Caco-2 (cell line): ENCODE results near the gene PLSCR2. TPM values are rescaled to one million over a fixed set of nuclear protein-coding genes. Genes with fewer than 3 reads are reported as not detected.

ENCODE experiments used
- Bru-seq: library from RNA; stranded (reverse); fragments of 400-500 nt; gene quantifications from one replicate; lab custom pipeline; 2021; lab: Mats Ljungman, UMichigan
- BruChase-seq, 2 experiments: library from RNA; stranded (reverse); fragments of 400-500 nt; gene quantifications; one replicate each; lab custom pipeline; 2021; lab: Mats Ljungman, UMichigan
- BruUV-seq: library from RNA; stranded (reverse); fragments of 400-500 nt; replicated peaks from 2 replicates; lab custom pipeline; 2021; lab: Mats Ljungman, UMichigan
- CTCF ChIA-PET: fragments of 300-600 bp; sonication (Branson Sonifier 250); formaldehyde crosslinking; loops from one replicate; lab custom pipeline; 2022; ENCODE audit warnings: antibody characterized with exemption; lab: Charles Lee
- POLR2A ChIA-PET: fragments of 300-600 bp; sonication (Branson Sonifier 250); formaldehyde crosslinking; loops from one replicate; lab custom pipeline; 2022; ENCODE audit warnings: antibody characterized with exemption; lab: Charles Lee
- DNase-seq, 2 experiments: peaks; one replicate each; pipeline versions ENCODE4 v3.0.0 to v3.0.0-alpha.2; 2020 to 2022
- H3K27me3 ChIP-seq: replicated peaks from 2 replicates; pipeline ENCODE4 v1.6.0; 2011; ENCODE audit warnings: low read length; ENCODE audit not compliant: control insufficient read depth, insufficient read depth
- H3K36me3 ChIP-seq: 2 replicates; pipeline ENCODE4 v1.5.1; 2011; ENCODE audit warnings: low read length; ENCODE audit not compliant: control insufficient read depth, insufficient read depth
- H3K4me1 ChIP-seq: fragments of 250-450 bp; sonication (Bioruptor Pico); 2 replicates; pipeline ENCODE4 v1.5.1; 2020; ENCODE audit warnings: mild to moderate bottlenecking
- H3K4me3 ChIP-seq: 2 replicates; pipeline ENCODE4 v1.5.1; 2011; ENCODE audit warnings: low read depth, mild to moderate bottlenecking, control low read depth, low read length
- H3K9me3 ChIP-seq: fragments of 250-450 bp; sonication (Bioruptor Pico); 2 replicates; pipeline ENCODE4 v1.5.1; 2020; ENCODE audit warnings: mild to moderate bottlenecking, moderate library complexity
- H3K27ac Mint-ChIP-seq: one replicate; pipeline ENCODE4 v1.8.0; 2022; ENCODE audit warnings: mixed read lengths; ENCODE audit not compliant: unreplicated experiment
- H3K27me3 Mint-ChIP-seq: one replicate; pipeline ENCODE4 v1.8.0; 2022; ENCODE audit warnings: mixed read lengths; ENCODE audit not compliant: insufficient read depth, unreplicated experiment
- H3K36me3 Mint-ChIP-seq: one replicate; pipeline ENCODE4 v1.8.0; 2022; ENCODE audit warnings: mild to moderate bottlenecking, mixed read lengths; ENCODE audit not compliant: insufficient read depth, unreplicated experiment
- H3K4me1 Mint-ChIP-seq: one replicate; pipeline ENCODE4 v1.8.0; 2022; ENCODE audit warnings: low read depth, mixed read lengths; ENCODE audit not compliant: unreplicated experiment
- H3K4me3 Mint-ChIP-seq: one replicate; pipeline ENCODE4 v1.8.0; 2022; ENCODE audit warnings: mild to moderate bottlenecking, moderate library complexity, mixed read lengths; ENCODE audit not compliant: unreplicated experiment
- H3K9me3 Mint-ChIP-seq: one replicate; pipeline ENCODE4 v1.8.0; 2022; ENCODE audit warnings: mixed read lengths; ENCODE audit not compliant: unreplicated experiment
- intact Hi-C: fragments of 100-400 bp; cut with micrococcal nuclease; formaldehyde crosslinking; loops from one replicate; pipeline ENCODE4 v1.10.0; 2022; ENCODE audit not compliant: unreplicated experiment
- long read RNA-seq: library from polyadenylated mRNA; stranded (forward); transcript quantifications from one replicate; pipeline ENCODE4 v2.0.0, GENCODE V29; 2022
- total RNA-seq: library from RNA; stranded (reverse); gene quantifications from 2 replicates; pipeline ENCODE4 v1.2.3, GENCODE V29; 2022
- TF ChIP-seq, protein P1 (sequence below), 2 experiments: fragments of 200-600 bp in 1 of 2; IDR thresholded peaks; 1 replicate in 1 of 2; 2 replicates in 1 of 2; pipeline versions ENCODE4 v1.5.1 to v1.8.0; 2011 to 2022; ENCODE audit warnings: antibody characterized with exemption in 1 of 2, control low read depth in 1 of 2, inconsistent platforms in 1 of 2, low read depth in 1 of 2, low read length in 1 of 2, mild to moderate bottlenecking in 1 of 2, moderate library complexity in 1 of 2; ENCODE audit not compliant: insufficient read depth in 1 of 2, severe bottlenecking in 1 of 2, unreplicated experiment in 1 of 2

Gene PLSCR2, protein sequence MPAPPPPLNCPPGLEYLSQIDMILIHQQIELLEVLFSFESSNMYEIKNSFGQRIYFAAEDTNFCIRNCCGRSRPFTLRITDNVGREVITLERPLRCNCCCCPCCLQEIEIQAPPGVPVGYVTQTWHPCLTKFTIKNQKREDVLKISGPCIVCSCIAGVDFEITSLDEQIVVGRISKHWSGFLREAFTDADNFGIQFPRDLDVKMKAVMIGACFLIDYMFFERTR
- not detected in 2 replicates for total RNA-seq
- percentile 19 among the genes with signal in this experiment for Bru-seq, nascent RNA
- percentile 34 among the genes with signal in this experiment for BruChase-seq, experiment 1, labeled RNA remaining after a 2-hour chase
- percentile 32 among the genes with signal in this experiment for BruChase-seq, experiment 2, labeled RNA remaining after a 6-hour chase
- long read RNA-seq, result 0 reads

DNA sequence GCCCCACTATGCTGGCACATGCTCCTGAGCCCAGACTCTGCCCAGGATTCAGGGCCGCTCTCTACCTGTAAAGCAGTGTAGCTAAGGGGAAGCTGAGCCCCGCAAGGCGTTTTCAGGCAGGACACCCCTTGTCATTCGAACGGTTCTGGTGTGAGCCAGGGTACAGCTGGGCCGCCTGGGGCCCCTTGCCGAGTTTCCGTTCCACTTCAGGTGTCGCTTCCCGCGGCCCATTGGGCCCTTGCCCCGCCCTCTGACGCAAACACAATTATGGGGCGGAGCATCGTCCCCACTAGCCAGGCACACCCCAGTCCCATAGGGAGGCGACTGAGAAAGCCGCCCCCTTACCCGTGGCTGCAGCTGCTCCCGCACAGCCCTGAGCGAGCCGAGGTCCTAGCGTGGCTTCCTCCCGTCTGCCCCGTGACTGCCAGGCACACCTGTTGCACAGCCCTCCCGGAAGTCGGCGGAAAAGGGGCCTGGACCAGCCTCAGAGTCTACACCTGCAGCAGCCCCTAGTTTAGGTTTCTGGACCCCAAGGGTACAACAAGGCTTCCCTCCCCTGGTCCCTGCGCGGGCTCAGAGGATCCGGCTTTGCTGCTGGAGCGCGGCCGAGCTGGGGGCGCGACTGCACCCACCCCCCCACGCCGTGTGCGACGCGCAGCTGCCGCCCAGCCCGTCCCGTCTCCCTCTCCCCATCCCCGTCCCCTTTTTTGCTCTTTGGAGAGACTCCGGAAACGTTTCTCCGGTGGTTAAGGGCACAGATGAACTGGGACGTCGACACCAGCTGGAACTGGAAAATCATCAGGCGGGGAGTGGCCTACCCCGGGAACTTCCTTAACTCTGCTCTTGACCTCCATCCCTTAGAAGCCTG lies at the start of gene PLSCR2:
Gene PLSCR2, minus strand, starts transcription at position 412 of the 868 bp plus-strand sequence. CDS start 9,657 bp downstream, outside the sequence.
- TF ChIP-seq, protein P1, sequence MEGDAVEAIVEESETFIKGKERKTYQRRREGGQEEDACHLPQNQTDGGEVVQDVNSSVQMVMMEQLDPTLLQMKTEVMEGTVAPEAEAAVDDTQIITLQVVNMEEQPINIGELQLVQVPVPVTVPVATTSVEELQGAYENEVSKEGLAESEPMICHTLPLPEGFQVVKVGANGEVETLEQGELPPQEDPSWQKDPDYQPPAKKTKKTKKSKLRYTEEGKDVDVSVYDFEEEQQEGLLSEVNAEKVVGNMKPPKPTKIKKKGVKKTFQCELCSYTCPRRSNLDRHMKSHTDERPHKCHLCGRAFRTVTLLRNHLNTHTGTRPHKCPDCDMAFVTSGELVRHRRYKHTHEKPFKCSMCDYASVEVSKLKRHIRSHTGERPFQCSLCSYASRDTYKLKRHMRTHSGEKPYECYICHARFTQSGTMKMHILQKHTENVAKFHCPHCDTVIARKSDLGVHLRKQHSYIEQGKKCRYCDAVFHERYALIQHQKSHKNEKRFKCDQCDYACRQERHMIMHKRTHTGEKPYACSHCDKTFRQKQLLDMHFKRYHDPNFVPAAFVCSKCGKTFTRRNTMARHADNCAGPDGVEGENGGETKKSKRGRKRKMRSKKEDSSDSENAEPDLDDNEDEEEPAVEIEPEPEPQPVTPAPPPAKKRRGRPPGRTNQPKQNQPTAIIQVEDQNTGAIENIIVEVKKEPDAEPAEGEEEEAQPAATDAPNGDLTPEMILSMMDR (IDR thresholded peaks at IDR 0.05; ENCODE audit: insufficient read depth in 1 of 2, low read depth in 1 of 2, low read length in 1 of 2, severe bottlenecking in 1 of 2, unreplicated experiment in 1 of 2), result no peak
- H3K27me3 ChIP-seq, result no peaks in the 10 kb centered on the region
- CTCF ChIA-PET, result no interaction called here
- POLR2A ChIA-PET, result no interaction called here
- no peaks in the 10 kb centered on the region for H3K36me3 ChIP-seq
- Mint-ChIP-seq H3K4me3 (no peak within 1 kb of the TSS), H3K27me3 (no peaks in the 10 kb centered on the region), H3K36me3 (no peaks in the 10 kb centered on the region), H3K27ac (no peak within 1 kb of the TSS), H3K9me3 (no peaks in the 10 kb centered on the region), H3K4me1 (no peaks in the 10 kb centered on the region)
- no peaks in the 10 kb centered on the region for H3K9me3 ChIP-seq
- no peak for DNase-seq
- no peak within 1 kb of the TSS for H3K4me3 ChIP-seq
- intact Hi-C loops, result no loop called here
- no peaks in the 10 kb centered on the region for H3K4me1 ChIP-seq
- no TSS peak for BruUV-seq

DNA sequence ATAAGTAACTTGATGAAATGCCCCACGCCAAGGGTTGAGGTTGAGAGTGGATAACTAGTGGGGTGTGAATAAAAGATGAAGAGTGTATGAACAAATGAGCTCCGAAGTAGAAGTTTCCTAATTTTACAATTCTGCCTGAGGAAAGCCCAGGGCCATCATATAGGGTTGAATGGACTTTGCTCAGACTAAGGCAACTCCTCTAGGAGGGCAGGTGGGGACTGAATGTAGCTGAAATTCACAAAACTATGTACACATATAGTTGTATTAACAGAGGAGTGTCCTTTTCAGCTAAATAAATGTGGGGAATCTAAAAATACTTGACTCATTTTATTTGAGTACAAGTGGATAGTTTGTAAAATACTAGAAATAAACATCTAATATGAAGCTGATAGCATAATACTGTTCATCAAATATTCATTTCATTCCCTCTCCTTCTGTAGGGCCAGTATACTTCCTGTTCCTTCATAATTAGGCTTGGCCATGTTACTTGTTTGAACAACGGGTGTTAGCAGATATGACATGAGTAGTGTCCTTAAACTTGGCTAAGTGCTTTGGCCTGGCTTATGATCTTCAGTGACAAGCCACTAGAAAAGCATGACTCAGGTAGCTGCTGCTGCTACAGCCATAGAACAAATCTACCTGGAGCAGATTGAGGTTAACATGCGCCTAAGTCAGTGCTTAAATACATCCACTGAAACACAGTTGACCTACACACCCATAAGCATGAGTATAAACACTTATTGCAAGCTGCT lies 48.5 kb upstream of the PLSCR2 start:
- no TSS peak for BruUV-seq
- DNase-seq, result no peak
- peaks cover 11% of the 10 kb centered on the region for H3K36me3 Mint-ChIP-seq
- H3K4me1 ChIP-seq, result peaks cover 7% of the 10 kb centered on the region; the same call in 1 of the 2 replicates
- H3K4me1 Mint-ChIP-seq, result peaks cover 13% of the 10 kb centered on the region
- CTCF ChIA-PET, result no interaction called here
- no peak overlapping the region for H3K4me3 Mint-ChIP-seq
- intact Hi-C loops, result no loop called here
- H3K27me3 ChIP-seq, result no peaks in the 10 kb centered on the region
- H3K27me3 Mint-ChIP-seq, result no peaks in the 10 kb centered on the region
- H3K36me3 ChIP-seq, result no peaks in the 10 kb centered on the region
- H3K9me3 Mint-ChIP-seq, result no peaks in the 10 kb centered on the region
- H3K27ac Mint-ChIP-seq, result no peak overlapping the region
- POLR2A ChIA-PET, result no interaction called here
- H3K9me3 ChIP-seq, result no peaks in the 10 kb centered on the region
- no peak overlapping the region for H3K4me3 ChIP-seq
- TF ChIP-seq, protein P1 (IDR thresholded peaks at IDR 0.05; ENCODE audit: insufficient read depth in 1 of 2, low read depth in 1 of 2, low read length in 1 of 2, severe bottlenecking in 1 of 2, unreplicated experiment in 1 of 2), result no peak
